HUES48 (cell line): ENCODE results near the gene ARHGAP6.
"Not testable (repeated sequence)": the region's sequence is repeated elsewhere in the genome, so short reads cannot be mapped to it uniquely, and the experiment has no call there.

ENCODE experiments used
- H3K27ac ChIP-seq: one replicate; pipeline ENCODE4 v1.7.0; 2013; ENCODE audit warnings: low read depth, low read length, inconsistent platforms
- H3K27me3 ChIP-seq: 2 replicates; pipeline ENCODE4 v1.6.1; 2013; ENCODE audit warnings: mild to moderate bottlenecking, low read length; ENCODE audit not compliant: control insufficient read depth, insufficient read depth
- H3K36me3 ChIP-seq: 2 replicates; pipeline ENCODE4 v1.6.1; 2013; ENCODE audit warnings: low read length; ENCODE audit not compliant: control insufficient read depth, insufficient read depth
- H3K4me1 ChIP-seq: 2 replicates; pipeline ENCODE4 v1.6.1; 2013; ENCODE audit warnings: mild to moderate bottlenecking, low read length; ENCODE audit not compliant: control insufficient read depth, insufficient read depth
- H3K4me3 ChIP-seq: 2 replicates; pipeline ENCODE4 v1.5.1; 2013; ENCODE audit warnings: mild to moderate bottlenecking, low read depth, low read length
- H3K9ac ChIP-seq: 2 replicates; pipeline ENCODE4 v1.6.1; 2013; ENCODE audit warnings: mild to moderate bottlenecking, low read depth, low read length, moderate library complexity
- H3K9me3 ChIP-seq: 2 replicates; pipeline ENCODE4 v1.6.1; 2013; ENCODE audit warnings: low read length; ENCODE audit not compliant: control insufficient read depth, insufficient read depth

ARHGAP6 gene

DNA sequence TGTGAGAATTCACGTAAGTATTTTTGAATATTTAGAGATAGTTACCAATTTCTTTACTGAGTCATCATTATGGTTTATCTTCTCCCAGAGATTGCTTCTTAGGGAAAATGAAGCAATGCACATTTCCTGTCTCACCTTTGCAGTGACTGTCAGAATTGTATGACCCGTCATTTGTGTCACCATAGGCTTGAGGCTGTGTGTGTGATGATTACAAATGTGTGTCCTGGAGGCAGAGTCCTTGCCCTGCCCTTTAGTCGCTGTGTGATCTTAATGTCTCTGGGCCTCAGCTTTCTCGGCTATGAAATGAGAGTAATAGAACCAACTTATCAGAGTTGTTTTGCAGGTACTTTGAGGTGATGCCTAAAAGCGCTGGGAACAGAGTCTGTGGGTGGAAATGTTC lies 540.7 kb downstream of the ARHGAP6 start:
- no peaks in the 10 kb centered on the region for H3K4me1 ChIP-seq
- H3K27ac ChIP-seq: no peak overlapping the region
- H3K4me3 ChIP-seq: no peak overlapping the region
- no peaks in the 10 kb centered on the region for H3K9me3 ChIP-seq
- peaks cover 27% of the 10 kb centered on the region for H3K36me3 ChIP-seq
- no peaks in the 10 kb centered on the region for H3K27me3 ChIP-seq
- no peak overlapping the region for H3K9ac ChIP-seq

GRCh38 chrX:11124112-11124511 lies 541.6 kb downstream of the ARHGAP6 start:
- peaks cover 37% of the 10 kb centered on the region for H3K36me3 ChIP-seq
- no peak overlapping the region for H3K27ac ChIP-seq
- H3K9ac ChIP-seq: no peak overlapping the region
- no peaks in the 10 kb centered on the region for H3K9me3 ChIP-seq
- no peak overlapping the region for H3K4me3 ChIP-seq
- H3K4me1 ChIP-seq: no peaks in the 10 kb centered on the region
- no peaks in the 10 kb centered on the region for H3K27me3 ChIP-seq

DNA sequence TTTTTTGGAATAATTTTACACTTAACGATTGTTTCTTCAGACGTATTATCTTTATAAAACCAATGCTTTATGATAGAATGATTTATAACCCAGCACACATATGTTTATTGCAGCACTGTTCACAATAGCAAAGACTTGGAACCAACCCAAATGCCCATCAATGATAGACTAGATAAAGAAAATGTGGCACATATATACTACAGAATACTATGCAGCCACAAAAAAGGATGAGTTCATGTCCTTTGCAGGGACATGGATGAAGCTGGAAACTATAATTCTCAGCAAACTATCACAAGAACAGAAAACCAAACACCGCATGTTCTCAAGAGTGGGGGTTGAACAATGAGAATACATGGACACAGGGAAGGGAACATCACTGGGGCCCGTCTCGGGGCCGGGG lies 542.6 kb downstream of the ARHGAP6 start:
- H3K27ac ChIP-seq, H3K9ac ChIP-seq, H3K27me3 ChIP-seq, H3K9me3 ChIP-seq, H3K4me3 ChIP-seq, H3K4me1 ChIP-seq: not testable (repeated sequence)
- H3K36me3 ChIP-seq: peaks cover 47% of the 10 kb centered on the region

DNA sequence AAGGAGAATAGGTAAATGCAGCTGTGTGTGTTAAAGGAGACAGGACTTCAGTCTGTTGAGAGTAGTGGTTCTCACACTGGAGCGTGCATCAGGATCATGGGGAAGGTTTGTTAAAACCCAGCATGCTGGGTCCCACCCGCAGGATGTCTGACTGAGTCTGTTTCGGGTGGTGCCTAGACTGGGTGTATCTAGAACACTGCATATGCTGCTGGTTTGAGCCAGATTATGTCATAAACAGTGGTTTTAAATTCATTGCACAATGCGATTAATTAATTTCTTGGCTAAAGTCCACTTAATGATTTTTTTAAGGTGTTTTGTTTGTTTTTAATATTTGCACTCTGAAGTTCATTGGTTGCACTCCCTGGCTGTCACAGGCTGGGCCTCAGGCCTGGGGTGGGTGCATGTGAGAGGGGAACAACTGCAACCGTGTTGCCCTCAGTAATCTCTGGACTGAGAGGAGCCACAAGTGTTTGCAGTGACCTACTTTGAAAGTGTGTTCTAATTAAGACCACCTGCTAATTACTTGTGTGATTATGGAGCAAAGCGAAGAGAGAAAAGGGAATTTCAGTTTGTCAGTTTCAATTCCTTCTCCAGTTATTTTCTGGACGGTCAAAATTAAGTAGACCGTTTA lies 546.3 kb downstream of the ARHGAP6 start:
- Histone ChIP-seq H3K36me3 (peaks cover 84% of the 10 kb centered on the region), H3K4me3 (no peak overlapping the region), H3K4me1 (no peaks in the 10 kb centered on the region), H3K27ac (no peak overlapping the region), H3K9me3 (no peaks in the 10 kb centered on the region), H3K9ac (no peak overlapping the region), H3K27me3 (no peaks in the 10 kb centered on the region)

GRCh38 chrX:11117745-11118144 lies 548.0 kb downstream of the ARHGAP6 start:
- Histone ChIP-seq H3K27ac (no peak overlapping the region), H3K4me3 (no peak overlapping the region), H3K4me1 (no peaks in the 10 kb centered on the region), H3K9ac (no peak overlapping the region), H3K36me3 (peaks cover 96% of the 10 kb centered on the region), H3K9me3 (no peaks in the 10 kb centered on the region), H3K27me3 (no peaks in the 10 kb centered on the region)

GRCh38 chrX:11113731-11114130 lies 552.0 kb downstream of the ARHGAP6 start:
- Histone ChIP-seq H3K27ac (no peak overlapping the region), H3K9me3 (no peaks in the 10 kb centered on the region), H3K36me3 (peaks cover 56% of the 10 kb centered on the region), H3K4me1 (0 out of 2 replicates have a peak, but pooled peaks cover 4% of the 10 kb centered on the region), H3K9ac (no peak overlapping the region), H3K27me3 (no peaks in the 10 kb centered on the region), H3K4me3 (no peak overlapping the region)

DNA sequence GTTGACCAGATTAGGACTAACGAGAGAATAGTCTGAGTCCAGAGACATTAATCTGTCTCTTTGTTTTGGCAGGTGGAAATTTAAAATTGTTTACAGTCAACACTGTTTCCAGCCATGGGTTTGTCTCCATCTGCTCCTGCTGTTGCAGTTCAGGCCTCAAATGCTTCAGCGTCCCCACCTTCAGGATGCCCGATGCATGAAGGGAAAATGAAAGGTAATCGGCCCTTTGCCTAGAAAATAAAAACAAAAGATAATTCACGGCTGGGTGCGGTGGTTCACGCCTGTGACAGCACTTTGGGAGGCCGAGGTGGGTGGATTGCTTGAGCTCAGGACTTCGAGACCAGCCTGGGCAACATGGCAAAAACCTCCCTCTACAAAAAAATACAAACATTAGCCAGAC lies 553.8 kb downstream of the ARHGAP6 start:
- H3K36me3 ChIP-seq: peaks cover 38% of the 10 kb centered on the region
- 0 out of 2 replicates have a peak, but pooled peaks cover 4% of the 10 kb centered on the region for H3K4me1 ChIP-seq
- no peaks in the 10 kb centered on the region for H3K27me3 ChIP-seq
- H3K27ac ChIP-seq: no peak overlapping the region
- peak overlapping the region; percentile 81 for H3K4me3 ChIP-seq
- H3K9ac ChIP-seq: peak overlapping the region; percentile 93; the same call in 1 of the 2 replicates
- no peaks in the 10 kb centered on the region for H3K9me3 ChIP-seq

DNA sequence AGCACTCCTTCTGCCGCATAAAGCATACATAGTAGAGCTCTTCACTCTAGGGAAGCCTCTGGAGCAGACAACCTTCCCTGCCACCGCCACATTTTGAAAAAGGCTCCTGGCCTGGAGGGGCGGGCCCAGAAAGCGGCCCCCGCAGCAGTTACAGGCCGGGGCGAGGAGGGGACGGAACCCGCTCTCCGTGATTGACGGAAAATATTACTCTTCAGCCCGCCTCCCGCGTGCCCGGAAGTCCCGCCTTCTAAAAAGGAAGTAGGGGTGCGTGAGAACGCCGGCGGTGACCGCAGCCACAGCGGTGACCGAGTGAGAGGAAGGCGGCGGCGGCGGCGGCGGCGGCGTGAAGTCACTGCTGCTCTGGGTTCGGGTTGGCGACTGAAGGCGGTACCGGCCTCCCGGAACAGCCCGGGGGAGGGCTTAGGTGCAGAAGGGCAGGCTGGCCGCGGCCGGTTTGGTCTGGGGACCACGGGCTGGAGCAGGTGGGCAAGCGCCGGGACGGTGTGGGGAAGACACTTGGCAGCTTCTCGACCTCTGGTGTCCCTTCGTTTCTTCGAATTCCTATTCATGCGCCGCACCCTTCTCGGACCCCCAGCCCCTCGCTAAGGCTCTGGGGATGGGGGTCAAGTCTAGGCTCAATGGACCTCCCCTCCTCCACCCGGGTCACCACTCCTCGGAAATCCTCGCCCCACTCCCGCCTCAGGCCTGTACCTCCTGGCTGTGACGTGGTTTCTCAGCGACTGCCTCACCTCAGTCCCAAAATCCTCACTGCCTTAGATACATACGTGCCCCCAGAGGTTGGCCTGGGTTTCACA lies 554.5 kb downstream of the ARHGAP6 start, which contains the start of gene HCCS:
Gene HCCS (plus strand): TSS at position 296 of the 815 bp plus-strand sequence. CDS start 729 bp downstream, outside the sequence.
- H3K9ac ChIP-seq: peak within 1 kb of the TSS; percentile 93
- H3K4me1 ChIP-seq: 0 out of 2 replicates have a peak, but pooled peaks cover 4% of the 10 kb centered on the region
- H3K27me3 ChIP-seq: no peaks in the 10 kb centered on the region
- peak within 1 kb of the TSS; percentile 81 for H3K4me3 ChIP-seq
- no peaks in the 10 kb centered on the region for H3K9me3 ChIP-seq
- peaks cover 31% of the 10 kb centered on the region for H3K36me3 ChIP-seq
- H3K27ac ChIP-seq: peak within 1 kb of the TSS; percentile 80

GRCh38 chrX:11109968-11110367 lies 555.8 kb downstream of the ARHGAP6 start:
- Histone ChIP-seq H3K27ac (no peak overlapping the region), H3K4me3 (no peak overlapping the region), H3K9ac (no peak overlapping the region), H3K27me3 (no peaks in the 10 kb centered on the region), H3K4me1 (0 out of 2 replicates have a peak, but pooled peaks cover 4% of the 10 kb centered on the region), H3K9me3 (no peaks in the 10 kb centered on the region), H3K36me3 (peaks cover 19% of the 10 kb centered on the region)

- H3K9ac ChIP-seq: no peak overlapping the region
- H3K27me3 ChIP-seq: no peaks in the 10 kb centered on the region
- peaks cover 4% of the 10 kb centered on the region for H3K36me3 ChIP-seq
- no peak overlapping the region for H3K4me3 ChIP-seq
- H3K4me1 ChIP-seq: 0 out of 2 replicates have a peak, but pooled peaks cover 4% of the 10 kb centered on the region
- H3K27ac ChIP-seq: no peak overlapping the region
- H3K9me3 ChIP-seq: no peaks in the 10 kb centered on the region
Observed at GRCh38 chrX:11108253-11108941, 557.3 kb downstream of the ARHGAP6 start.
